ENCODE measurements around the gene PYROXD2. TPM values are rescaled to one million over a fixed set of nuclear protein-coding genes. Genes with fewer than 3 reads are reported as not detected.

PYROXD2 gene
- polyA plus RNA-seq, 5 donors, result 33.4 to 37.3 (median 36.1) TPM

DNA sequence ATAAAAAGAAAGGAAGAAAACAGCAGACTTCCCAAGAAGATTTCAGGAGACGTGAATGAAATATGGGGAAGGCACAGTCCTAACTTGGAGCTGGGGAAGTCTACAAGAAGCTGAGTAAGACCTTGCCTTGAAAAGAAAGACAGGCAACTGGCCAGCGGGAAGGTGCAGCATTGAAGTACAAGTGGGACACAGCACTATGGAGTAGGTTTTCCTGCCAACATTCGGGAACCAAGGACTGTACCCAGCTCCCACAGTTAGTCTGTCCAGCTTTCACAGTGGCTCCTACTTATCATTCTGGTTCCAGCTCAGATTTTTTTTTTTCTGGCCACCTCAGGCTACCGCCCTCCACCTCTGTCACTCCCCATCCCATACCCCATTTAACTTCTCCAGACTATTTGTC lies 21.7 kb upstream of the PYROXD2 start:
- no peak for DNase-seq

GRCh38 chr10:98435178-98435577 lies 20.2 kb upstream of the PYROXD2 start:
- DNase-seq, result no peak

GRCh38 chr10:98433881-98434732 lies 19.1 kb upstream of the PYROXD2 start:
- no peak for DNase-seq

GRCh38 chr10:98433371-98433770 lies 18.4 kb upstream of the PYROXD2 start:
- DNase-seq, result no peak

DNA sequence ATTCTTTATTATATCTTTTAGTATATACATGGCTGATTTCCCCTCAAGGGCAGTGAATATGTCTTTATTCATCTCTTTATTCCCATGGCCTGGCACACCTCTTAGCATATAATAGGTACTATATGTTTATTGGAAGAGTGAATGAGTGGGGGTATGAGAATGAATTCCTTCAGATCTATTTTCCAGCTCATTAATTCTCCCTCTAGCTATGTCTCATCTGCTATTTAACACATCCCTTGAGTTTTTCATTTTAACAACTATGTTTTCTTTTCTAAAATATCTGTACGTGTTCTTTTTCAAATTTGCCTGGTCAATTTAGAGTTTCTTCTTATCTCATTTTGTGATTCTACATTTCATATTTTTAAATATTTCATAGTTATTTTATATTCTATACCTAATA lies 17.3 kb upstream of the PYROXD2 start:
- DNase-seq, result no peak

DNA sequence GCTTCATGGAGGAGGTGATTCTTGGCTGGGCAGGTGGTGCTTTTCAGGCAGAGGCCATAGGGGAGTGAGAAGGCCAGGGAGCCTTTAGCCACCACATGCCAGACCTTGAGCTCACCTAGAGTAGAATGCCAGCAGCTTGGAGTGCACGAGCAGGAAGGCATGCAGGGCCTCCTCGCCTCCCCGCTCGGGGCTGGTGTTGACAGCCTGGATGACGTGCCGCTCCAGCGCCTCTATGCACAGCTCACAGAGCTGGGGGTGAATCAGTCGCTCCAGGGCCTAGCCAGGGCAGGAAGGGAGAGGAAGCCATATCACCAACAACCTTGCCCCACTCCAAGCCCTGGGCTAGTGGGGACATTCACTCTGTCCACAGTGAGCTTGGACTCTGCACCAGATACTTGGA lies 16.0 kb upstream of the PYROXD2 start:
- DNase-seq, result no peak

- no peak for DNase-seq
These were observed 15.4 kb upstream of the PYROXD2 start for GRCh38 chr10:98430427-98430826.

DNA sequence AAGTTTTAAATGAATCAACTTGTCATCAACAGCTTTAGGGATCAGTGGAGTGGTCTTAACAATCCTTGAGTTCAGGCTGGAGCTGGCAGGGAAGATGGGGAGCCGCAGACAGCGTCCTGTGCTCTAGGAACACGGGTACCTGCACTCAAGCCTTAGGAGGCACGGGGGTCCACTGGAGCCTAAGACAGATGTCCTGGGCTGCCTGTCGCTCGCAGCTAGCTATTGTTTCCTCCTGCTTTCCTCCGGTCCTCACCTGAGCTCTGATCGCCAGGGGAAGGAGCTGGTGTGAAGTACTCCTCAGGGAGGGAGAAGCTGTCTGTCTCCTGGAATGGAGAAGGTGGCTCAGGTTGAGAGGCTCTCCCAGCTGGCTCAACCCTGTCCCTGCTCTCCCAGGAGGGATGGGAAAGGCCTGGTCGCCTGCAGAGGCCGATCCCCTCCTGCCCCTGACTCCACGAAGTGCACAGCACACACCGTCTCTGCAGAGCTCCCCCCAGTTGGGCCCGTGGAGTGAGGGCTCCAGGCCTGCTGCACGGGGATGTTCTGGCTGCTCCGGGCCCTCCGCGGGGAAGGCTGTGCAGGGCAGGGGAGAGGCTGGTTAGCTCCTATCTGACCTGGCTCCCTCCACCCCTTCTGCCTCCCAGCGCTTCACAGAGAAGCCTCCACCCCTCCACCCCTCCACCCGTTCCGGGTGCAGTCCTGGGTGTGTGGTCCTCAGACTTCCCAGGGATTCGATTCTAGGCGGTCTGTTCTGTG lies 14.5 kb upstream of the PYROXD2 start:
- DNase-seq, result no peak

GRCh38 chr10:98427011-98427515 lies 12.1 kb upstream of the PYROXD2 start:
- DNase-seq, result no peak

- no peak for DNase-seq
These were observed 10.8 kb upstream of the PYROXD2 start for GRCh38 chr10:98425511-98426352.

DNA sequence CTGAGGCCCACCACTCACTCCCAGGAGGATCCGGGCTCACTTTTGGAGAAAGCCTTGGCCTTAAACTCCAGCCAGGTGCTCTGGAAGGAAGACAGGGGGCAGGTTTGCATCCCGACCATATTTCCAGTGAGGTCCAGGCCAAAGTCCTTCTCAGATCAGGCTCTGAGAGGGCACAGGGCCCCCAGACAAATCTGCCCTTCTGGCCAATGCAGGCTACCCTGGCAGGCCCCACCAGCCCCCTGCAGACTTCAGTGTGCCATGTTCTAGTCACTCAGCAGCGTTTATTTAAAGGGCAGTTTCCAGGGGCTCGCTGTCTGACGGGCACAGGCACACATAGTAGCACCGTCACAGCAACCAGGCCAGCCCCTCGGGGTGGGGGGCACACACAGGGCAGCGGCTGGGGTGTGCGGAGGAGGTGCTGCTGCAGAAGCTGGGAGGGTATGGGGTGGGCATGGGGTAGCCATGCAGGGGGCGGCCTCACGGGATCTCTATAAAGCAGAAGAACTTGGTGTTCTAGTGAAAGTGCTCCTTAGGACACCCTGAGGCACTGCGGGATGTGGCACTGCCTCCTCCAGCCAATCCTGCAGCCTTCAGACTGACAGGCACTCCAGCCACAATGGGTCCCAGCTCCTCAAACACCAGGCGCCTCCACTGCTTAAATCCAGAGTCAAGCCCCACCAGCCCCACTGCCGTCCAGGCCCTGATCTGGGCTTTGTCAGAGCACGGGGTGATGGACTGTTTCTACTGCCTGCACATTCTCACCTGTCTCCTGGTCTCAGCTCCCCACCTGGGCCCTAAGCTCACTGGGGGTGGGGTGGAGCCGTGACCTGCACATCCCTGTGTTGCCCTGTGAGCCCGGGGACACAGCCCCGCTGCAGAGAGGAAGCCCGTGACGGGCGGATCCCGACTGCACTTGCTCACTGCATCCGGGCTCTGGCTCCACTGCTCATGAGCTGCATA lies 9.6 kb upstream of the PYROXD2 start:
- no peak for DNase-seq

GRCh38 chr10:98423691-98424120 lies 8.7 kb upstream of the PYROXD2 start:
- no peak for DNase-seq

DNA sequence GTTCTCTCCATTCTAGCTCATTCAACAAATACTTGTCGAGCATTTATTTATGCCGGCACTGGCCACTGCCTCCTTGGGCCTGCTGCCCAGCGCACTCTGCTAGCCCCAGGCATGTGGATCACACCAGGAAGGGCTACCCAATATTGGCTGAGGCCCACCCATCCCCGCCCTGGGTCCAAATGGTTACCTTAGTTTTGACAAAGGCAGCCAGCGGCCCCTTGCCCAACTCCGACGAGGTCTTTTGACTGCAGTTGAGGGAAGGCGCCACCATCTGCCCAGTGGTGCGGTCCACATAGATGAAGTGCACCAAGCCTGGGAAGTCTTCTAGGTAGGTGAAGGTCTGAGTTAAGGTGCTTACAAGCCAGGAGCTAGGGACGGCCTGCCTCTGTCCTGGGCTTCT lies 7.2 kb upstream of the PYROXD2 start:
- DNase-seq, result no peak

GRCh38 chr10:98420786-98421185 lies 5.8 kb upstream of the PYROXD2 start:
- no peak for DNase-seq

DNA sequence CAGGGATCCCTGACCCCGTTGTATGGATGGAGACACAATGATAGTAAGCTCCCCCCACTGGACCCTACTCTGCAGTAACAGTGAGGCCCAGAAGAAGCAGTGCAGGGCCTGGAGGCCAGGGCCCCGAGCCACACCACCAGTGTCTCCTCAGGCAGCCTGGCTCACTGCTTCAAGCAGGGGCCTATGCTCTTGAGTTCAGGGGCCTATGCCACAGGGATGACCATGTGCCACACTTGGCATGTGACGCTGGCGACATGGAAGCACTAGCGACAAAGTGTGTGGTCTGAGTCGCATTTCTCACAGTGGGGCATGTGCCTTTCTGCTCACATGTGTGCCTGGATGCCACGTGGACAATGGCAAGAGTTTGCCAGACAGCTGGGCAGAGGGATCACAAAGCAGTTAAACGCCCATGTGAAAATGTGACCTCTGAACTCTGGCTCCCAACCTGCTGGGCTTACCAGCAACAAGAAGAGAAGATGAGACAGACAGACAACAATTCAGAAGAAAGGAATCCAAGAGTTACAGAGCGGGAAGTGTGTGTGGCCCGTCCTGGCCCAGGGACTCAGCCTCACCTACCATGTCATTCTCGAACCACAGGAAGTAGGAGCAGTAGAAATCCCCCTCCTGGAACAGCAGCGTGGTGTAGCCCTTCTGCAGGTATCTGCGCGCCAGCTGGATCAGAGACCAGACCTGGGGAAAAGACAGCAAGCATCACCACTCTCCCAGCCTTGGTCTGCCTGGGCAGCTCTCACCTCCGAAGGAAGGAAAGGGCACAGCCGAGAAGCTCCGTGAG lies 4.7 kb upstream of the PYROXD2 start:
- DNase-seq, result no peak

- DNase-seq, result no peak
These were observed 3.9 kb upstream of the PYROXD2 start for GRCh38 chr10:98418665-98419468.

- no peak for DNase-seq
These were observed 3.1 kb upstream of the PYROXD2 start for GRCh38 chr10:98417973-98418664.

DNA sequence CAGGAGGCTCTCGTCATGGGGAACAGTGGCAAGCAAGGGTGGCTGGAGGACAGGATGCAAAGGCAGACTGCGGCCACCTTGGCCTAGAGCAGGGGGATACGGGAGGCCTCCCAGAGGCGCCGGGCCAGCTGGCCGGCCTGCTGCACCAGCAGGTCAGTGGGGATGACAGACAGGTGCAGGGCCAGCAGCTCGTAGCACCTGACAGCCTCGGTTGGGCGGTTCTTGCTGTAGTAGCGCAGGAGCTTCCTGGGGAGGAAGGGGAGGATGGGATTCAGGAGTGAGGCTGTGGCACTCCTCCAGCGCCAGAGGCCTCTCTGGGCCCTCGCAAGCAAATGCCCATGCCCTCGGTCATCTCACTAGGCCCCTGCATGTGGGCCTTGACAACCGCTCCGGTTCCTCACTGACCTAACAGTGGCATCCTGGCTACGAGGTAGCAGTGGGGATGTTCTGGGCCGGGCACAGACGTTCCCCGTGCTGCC lies 2.5 kb upstream of the PYROXD2 start:
- no peak for DNase-seq

All from right lung (tissue), 5 donors.